ENCODE data around the gene AIFM3.

GRCh38 chr22:20988573-20989322 lies 21.7 kb downstream of the AIFM3 start:
- TF ChIP-seq, protein P1, sequence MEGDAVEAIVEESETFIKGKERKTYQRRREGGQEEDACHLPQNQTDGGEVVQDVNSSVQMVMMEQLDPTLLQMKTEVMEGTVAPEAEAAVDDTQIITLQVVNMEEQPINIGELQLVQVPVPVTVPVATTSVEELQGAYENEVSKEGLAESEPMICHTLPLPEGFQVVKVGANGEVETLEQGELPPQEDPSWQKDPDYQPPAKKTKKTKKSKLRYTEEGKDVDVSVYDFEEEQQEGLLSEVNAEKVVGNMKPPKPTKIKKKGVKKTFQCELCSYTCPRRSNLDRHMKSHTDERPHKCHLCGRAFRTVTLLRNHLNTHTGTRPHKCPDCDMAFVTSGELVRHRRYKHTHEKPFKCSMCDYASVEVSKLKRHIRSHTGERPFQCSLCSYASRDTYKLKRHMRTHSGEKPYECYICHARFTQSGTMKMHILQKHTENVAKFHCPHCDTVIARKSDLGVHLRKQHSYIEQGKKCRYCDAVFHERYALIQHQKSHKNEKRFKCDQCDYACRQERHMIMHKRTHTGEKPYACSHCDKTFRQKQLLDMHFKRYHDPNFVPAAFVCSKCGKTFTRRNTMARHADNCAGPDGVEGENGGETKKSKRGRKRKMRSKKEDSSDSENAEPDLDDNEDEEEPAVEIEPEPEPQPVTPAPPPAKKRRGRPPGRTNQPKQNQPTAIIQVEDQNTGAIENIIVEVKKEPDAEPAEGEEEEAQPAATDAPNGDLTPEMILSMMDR (conservative IDR thresholded peaks at IDR 0.05 in 1 of 2, IDR thresholded peaks at IDR 0.05 in 1 of 2; ENCODE audit: extremely low read depth in 1 of 2, insufficient read depth in 1 of 2, low read depth in 1 of 2, low read length in 2 of 2): no peak
- TF ChIP-seq EZH2 (IDR thresholded peaks at IDR 0.05; ENCODE audit: borderline replicate concordance, low read length): no peak

Measured in mammary epithelial cell (primary cell).